Adipose tissue (tissue), 3 donors: Measurements from ENCODE around the gene SERPINA5. TPM values are rescaled to one million over a fixed set of nuclear protein-coding genes. Genes with fewer than 3 reads are reported as not detected.
"Not testable (repeated sequence)": the region's sequence is repeated elsewhere in the genome, so short reads cannot be mapped to it uniquely, and the experiment has no call there.

Experiments used
- H3K27ac ChIP-seq: one replicate; pipeline ENCODE4 v1.5.1; 2013; ENCODE audit warnings: low read depth, low read length
- WGBS, 3 donors: extraction: QIAGEN DNeasy Blood & Tissue Kit; methylation state at CpG; one replicate each; pipeline ENCODE4 v1.1.7; 2013; 5-methylcytosine and 5-hydroxymethylcytosine counted together
- polyA plus RNA-seq, 3 donors: library from polyadenylated mRNA; stranded (reverse); fragments of 200-250 nt; gene quantifications; one replicate each; pipeline ENCODE4 v1.2.3, GENCODE V29; 2013
- donor health status: healthy with polysubstance abuse.
- donor health status: Bipolar disorder and iron deficiency.
- donor health status: healthy.

Gene SERPINA5
- polyA plus RNA-seq, 3 donors, result 1.1 to 65.2 (median 1.1) TPM

DNA sequence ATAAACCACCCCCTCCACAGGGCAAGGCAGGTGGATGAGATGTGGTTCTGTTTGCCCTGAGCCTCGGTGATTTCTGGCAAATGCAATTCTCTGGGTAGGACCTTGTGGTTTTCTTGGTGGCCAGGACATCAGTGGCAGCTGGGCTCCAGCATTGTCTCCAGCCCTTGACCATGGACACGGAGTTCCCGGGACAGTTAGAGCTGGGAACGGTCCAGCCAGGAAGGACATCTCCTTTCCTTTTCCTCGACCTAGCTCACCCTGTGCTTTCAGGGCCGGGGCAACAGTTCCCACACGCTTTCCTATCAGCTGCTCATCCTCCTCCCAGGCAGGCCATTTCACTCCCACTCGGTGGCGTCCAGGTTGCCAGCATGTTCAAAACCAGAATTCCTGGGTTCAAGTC lies 10.8 kb upstream of the SERPINA5 start:
- 77 to 84% (median 82%) methylated on average over 9 of the region's 9 CpGs for WGBS, 3 donors

DNA sequence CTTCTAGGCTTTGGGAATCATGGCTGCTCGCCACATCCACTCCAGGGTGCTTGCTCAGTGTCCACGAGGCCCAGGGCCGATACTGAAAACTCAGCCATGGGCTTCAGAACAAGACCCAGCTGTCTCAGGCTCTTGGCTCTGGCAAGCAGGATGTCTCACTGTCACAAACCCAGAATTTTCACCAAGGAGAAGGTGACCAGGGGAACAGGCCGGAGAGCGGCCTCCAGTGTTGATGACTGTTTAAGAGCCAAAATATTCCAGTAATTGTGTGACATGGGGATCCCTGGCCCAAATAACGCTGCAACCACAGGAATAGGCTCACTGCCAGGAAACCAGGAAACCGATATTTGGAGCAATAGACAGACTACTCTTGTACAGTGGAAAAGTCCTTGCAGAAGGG lies 9.8 kb upstream of the SERPINA5 start:
- 49 to 55% (median 50%) methylated on average over 7 of the region's 7 CpGs for WGBS, 3 donors
- H3K27ac ChIP-seq, result no peak overlapping the region

More for the DNA sequence above, 10.8 kb upstream of the SERPINA5 start:
- no peak overlapping the region for H3K27ac ChIP-seq

DNA sequence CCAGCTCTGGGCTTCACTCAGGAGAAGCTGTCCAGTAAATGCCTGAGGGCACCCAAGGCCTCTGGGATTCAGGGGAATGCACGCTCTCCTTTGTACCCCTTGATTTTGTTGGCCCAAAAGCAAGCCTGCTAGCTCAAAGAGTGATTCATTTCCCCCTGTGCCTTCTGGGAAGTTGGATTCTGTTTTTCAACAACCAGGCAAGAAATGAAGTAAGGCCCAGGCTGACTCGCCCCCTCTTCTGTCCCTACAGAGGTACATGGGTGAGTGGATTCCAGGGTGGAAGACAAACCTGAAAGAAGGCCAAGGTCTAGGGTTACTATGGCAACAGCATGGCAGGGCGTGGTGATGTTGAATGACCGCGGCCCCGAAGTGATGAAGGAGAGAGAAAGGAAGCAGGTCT lies 9.3 kb upstream of the SERPINA5 start:
- 73 to 83% (median 74%) methylated on average over 6 of the region's 6 CpGs for WGBS, 3 donors
- no peak overlapping the region for H3K27ac ChIP-seq

DNA sequence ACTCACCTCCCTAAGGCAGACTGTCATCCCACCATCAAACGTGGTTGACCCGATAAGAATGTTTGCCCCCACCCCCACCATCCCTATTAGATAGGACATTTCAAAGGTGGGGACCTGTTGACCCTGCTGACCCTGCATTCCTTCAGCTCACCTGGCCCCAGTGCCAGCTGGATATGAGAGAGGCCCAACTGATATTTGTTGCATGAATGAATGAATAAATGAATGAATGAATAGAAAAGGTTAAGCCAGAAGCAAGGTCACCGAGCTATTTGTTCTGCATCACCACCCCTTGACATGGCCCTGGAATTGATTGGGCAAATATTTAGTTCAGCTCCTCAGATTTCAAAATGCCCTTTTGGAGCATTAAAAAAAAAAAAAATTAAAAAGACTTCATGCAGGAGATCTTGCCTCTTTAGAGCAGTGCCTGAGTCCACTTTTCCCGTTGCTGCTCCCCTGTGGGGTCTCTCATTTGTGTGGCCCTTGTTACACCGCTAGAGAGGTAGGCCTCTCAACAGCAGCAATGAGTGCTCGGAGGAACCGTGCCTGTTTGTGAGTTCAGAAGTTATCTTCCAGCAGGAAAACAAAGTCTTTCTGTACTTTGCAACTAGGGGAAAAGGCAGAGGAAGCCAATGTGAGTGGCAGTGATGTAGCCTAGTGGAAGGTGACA lies 8.5 kb upstream of the SERPINA5 start:
- 32 to 85% (median 84%) methylated on average over 7 of the region's 7 CpGs for WGBS, 3 donors
- H3K27ac ChIP-seq, result no peak overlapping the region

DNA sequence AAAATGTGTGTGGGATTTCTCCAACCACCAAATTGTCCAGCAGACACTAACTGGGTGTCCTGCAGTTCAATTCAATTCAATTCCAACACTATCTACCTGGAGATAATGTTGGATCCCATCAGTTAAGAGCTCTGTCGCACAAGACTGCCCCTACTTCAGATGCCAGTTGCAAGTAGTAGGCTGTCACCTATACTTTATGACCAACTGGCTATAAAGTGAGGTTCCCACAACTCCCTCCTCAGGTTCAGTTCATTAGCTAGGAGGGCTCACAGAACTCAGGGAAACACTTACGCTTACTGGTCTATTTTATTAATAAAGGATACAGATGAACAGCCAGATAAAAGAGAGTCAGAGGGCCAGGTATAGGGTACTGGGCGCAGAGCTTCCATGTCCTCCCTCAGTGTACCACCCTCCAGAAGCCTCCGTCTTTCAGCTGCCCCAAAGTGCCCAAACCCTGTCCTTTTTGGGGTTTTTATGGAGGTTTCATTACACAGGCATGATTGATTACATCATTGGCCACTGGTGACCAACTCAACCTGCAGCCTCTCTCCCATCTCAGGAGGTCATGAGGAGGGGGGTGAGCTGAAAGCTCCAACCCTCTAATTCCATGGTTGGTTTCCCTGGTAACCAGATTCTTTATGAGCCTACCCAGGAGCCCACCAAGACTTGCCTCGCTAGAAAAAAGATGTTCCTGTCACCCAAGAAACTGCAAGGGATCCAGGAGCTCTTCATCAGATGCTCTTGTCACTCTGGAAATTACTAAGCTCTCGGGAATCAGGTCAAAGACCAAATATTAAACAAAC lies 7.5 kb upstream of the SERPINA5 start:
- WGBS, 3 donors, result 84 to 88% (median 85%) methylated on average over 6 of the region's 6 CpGs
- H3K27ac ChIP-seq, result no peak overlapping the region

DNA sequence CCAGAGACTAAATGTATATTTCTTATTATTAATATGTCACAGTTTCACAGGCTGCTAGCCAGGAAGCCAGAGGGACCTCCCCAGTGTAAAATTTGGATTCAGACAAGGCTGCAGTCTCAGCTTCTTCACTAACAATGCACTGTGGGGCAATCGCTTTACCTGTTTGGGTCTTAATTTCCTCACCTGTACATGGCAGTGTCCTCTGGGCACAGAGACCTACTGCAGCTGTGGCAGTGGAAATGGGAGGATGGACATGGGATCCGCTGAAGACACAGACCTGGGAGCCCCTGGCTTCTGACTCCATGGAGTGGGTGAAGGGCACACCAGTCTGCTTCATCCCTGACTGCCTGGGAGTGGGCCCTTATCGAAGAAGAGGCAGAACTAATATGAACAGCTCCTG lies 6.9 kb upstream of the SERPINA5 start:
- 77 to 87% (median 78%) methylated on average over 3 of the region's 3 CpGs for WGBS, 3 donors
- no peak overlapping the region for H3K27ac ChIP-seq

DNA sequence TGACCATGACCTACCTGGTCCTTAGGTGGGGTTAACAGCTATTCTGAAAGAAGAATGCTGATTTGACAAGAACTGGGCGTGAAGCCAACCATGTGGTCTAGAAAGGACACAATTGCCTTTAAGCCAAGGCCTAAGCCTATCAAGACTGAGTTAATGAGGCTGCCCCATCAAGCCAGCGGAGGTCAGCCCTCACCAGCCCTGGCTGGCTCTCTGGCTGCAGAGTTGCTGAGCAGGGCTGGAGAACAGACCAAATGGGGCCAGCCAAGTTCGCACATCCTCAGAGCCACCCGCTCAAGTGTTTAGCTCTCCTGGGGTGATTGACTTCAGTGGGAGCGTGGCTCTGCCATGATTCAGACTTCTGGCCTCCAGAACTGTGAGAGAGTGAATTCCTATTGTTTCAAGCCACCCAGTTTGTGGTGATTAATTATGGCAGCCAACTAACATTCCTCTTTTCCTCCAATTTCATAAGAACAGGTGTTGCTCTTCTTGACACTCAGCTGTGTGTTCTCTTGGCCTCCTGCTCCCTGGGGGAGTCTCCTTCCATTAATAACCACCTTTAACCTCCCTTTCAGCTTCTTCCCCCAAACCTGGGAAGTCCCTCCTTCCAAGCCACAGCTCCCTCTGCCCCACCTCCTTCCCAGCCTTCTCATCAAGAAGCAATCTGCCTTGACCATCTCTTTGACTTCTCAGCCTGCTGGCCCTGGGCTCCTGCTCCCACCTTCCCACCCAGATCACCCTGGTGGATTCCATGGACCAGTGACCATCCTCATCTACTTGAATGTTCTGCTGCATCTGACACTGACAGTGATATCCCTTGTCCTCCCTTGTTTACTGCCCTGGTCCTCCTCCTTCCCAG lies 5.3 kb upstream of the SERPINA5 start:
- WGBS, 3 donors, result 54 to 84% (median 84%) methylated on average over 5 of the region's 5 CpGs
- H3K27ac ChIP-seq, result no peak overlapping the region

DNA sequence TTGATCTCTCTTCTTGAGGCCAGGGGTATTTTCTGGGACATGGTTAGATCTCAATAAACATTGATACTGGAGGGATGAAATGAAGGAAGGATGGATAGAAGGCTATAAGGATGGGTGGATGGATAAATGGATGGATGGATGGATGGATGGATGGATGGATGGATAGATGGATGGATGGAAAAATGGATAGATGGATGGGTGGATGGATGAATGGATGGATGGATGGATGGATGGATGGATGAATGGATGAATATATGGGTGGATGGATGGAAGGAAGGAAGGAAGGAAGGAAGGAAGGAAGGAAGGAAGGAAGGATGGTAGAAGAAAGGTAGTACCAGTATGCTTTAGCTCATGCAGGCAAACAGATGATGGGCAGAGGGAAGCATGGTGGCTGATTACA lies 3.8 kb upstream of the SERPINA5 start:
- H3K27ac ChIP-seq, result not testable (repeated sequence)

DNA sequence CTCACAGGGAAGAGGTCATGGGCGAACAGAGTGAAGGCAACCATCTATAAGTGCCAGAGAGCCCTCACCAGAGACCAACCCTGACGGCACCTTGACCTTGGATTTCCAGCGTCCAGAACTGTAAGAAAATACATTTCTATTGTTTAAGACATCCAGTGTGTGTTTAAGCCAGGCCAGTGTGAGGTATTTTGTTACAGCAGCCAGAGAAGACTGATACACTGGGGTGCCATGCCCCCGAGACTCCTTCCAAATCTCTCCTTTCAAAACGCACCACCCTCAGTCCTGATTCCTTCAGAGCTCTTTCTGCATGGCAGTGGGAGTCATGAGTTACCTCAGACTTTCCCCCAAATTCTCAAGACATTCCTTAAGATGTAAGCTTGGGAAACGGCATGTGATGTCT lies 2.5 kb upstream of the SERPINA5 start:
- 83 to 85% (median 85%) methylated on average over 6 of the region's 6 CpGs for WGBS, 3 donors
- H3K27ac ChIP-seq, result no peak overlapping the region

DNA sequence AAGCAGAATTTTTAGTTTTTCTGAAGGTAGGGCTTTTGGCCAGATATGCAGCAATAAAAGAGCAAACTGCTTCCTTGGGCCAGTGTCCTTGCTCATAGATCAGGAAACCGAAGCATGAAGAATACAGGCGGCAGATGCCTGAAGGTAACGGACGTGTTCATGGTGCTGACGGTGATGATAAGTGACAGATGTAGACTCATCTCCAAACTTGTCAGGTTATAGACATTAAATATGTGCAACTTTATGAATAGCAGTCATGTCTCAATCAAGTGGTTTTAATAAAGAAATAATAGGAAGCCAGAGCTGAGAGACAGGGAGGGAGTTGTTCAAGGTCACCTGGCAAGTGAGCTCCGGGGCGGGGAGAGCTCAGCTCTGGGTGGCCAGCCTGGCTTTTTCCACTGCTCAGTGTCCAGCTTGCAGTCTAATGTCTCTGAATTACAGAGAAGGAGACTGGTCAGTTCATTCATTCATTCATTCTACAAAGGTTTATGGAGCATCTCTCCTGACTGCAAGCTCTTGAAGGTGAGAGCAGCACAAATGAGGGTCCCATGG lies 1.0 kb downstream of the SERPINA5 start:
- H3K27ac ChIP-seq, result no peak overlapping the region
- WGBS, 3 donors, result 27 to 80% (median 71%) methylated on average over 7 of the region's 7 CpGs

DNA sequence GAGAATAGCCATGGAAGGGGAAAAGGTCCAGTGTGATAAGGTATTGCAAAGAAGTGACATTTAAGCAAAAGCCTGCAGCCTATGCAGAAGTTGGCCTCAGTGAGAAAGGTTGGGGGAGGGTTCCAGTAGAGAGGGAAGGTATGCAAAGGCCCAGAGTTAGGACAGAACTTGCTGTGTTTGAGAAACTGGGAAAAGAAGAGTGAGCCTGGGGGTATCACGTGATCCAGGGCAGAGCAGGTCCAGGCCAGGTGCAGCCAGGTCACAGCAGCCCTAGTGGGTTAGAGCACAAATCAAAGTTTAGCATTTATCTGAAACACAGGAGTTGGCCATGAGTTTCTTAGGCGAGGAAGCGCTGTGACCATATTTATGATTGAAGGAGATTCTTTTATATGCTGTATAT lies 1.6 kb downstream of the SERPINA5 start:
- H3K27ac ChIP-seq, result no peak overlapping the region
- WGBS, 3 donors, result 66 to 94% (median 92%) methylated on average over 3 of the region's 3 CpGs

DNA sequence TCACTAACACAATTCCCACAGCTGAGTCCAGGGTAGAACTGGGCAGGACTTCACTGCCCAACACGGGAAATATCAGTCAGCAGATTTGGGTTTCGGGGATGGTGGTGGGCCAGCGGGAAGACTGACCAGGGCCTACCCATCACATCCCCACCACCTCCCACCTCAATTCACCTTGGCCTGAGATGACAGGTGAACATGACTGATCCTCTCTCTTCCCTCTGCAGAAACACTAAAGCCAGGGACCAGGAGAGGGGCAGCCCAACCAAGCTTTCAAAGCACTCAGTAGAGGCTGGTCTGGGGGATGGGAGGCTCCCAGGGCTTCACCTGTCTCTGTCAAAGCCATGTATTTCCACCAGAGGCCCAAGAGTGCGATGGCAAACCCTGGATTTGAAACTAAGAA lies 2.3 kb downstream of the SERPINA5 start:
- whole genome bisulfite sequencing, 3 donors, result 86 to 99% (median 93%) methylated on average over 4 of the region's 4 CpGs
- H3K27ac ChIP-seq, result no peak overlapping the region

DNA sequence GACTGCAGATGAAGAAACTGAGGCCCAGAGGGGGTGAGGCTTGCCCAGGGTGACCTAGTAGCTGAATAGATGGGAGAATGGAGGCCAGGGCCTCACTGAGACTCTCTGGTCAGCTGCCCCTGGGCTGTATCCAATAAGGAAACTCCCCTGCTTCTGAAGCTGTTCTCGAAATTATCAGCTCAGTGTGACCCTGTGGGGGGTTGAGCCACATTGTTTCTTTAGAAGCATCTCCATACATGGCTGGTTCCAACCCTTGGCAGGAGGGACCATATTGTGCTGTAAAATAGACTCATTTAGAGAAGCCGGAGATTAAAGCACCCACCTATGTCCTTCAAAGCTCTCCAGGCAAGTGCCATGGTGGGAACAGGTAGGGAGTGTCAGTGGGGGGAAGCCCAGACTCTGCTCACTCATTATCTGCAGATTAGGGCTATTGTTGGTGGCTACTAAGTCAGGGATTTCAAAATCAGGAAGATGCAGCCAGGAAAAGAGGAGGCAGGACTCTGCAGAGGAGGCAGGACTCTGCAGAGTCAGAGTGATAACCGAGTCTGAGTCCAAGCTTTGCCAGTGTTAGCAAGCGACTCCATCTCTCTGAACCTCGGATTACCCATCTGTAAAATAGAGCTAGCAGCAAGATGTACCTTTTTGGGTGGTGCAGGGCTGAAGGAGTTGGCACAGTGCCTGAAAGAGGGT lies 3.5 kb downstream of the SERPINA5 start:
- 77 to 80% (median 80%) methylated on average over 5 of the region's 5 CpGs for WGBS, 3 donors
- H3K27ac ChIP-seq, result no peak overlapping the region

DNA sequence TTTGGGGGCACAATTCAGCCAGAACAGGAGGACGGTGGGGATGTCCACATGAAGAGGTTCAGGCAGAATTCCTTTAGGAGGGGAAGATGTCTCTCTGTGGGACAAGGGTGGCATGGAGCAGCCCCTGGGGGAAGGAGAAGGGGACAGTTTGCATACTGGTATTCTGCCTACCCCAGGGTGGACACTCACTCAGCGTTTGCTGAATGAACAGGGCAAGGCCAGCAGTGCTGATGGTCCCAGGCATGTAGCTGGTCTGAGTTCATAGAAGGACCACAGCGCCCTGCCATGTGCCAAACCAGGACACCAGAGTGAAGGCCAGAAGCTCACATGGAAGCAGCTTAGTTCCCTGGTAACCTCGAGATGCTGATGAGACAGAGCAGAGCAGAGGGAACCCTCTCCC lies 5.4 kb downstream of the SERPINA5 start:
- 87 to 89% (median 88%) methylated on average over 4 of the region's 4 CpGs for WGBS, 3 donors

DNA sequence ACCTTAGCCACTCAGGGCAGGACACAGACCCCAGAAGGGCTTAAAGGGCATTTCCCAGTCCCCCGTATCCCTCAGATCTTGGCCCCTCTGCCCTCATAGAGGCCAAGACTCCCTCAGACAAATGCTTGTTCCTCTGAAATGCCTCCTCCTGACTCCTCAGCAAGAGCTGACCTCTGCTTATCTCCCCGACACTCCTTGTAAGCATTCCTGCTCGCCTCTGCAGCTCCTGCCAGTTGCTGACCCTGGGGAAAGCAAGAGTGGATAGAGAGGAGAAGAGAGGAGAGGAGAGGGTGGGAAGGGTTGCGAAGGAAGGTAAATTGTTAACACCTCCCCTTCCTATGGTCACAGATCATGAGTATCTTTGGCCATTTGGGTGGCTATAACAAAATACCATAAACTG lies 7.1 kb downstream of the SERPINA5 start:
- WGBS, 3 donors, result 67 to 84% (median 72%) methylated on average over 4 of the region's 4 CpGs
- no peak overlapping the region for H3K27ac ChIP-seq

More for the DNA sequence above, 5.4 kb downstream of the SERPINA5 start:
- H3K27ac ChIP-seq, result no peak overlapping the region

DNA sequence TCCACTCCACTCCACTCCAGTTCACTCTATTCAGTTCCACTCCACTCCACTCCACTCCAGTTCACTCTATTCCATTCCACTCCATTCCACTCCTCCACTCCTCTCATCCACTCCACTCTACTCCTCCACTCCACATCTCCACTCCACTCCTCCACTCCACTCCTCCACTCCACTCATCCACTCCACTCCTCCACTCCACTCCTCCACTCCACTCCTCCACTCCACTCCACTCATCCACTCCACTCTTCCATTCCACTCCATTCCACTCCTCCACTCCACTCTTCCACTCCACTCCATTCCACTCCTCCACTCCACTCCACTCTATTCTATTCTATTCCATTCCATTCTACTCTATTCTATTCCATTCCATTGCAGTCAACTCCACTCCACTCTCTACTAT lies 9.8 kb downstream of the SERPINA5 start:
- H3K27ac ChIP-seq, result no peak overlapping the region

DNA sequence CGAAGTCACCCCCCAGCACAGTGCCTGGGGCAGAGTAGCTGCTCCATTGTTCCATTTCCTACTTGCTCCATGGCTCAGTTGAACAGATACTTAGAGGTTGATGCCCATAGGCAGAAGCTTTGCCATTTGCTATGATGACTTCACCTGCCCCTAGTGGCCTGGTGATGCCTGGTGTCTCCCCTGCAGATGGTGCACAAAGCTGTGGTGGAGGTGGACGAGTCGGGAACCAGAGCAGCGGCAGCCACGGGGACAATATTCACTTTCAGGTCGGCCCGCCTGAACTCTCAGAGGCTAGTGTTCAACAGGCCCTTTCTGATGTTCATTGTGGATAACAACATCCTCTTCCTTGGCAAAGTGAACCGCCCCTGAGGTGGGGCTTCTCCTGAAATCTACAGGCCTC lies 10.6 kb downstream of the SERPINA5 start:
- 94 to 96% (median 95%) methylated on average over 8 of the region's 8 CpGs for WGBS, 3 donors

DNA sequence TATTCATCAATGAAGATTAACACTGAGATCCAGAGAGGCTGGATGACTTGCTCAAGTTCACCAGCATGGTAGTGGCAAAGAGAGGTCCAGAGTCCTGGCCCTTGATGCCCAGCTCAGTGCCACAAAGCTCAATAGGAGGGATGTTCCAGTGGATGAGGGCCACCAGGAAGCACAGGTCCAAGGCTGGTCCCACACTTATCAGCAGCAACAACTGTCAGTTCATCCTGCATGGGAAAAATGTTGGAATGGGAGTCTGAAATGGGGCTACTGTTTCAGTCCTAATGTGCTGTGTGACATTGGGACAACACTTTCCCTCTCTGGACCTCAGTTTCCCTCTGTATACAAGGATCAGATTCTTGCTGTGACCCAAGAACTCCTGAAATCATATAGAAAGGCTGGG lies 11.2 kb downstream of the SERPINA5 start:
- no peak overlapping the region for H3K27ac ChIP-seq

More for the DNA sequence above, 10.6 kb downstream of the SERPINA5 start:
- no peak overlapping the region for H3K27ac ChIP-seq
